T-cell (primary cell): Measurements from ENCODE around the gene DPP7. TPM values are rescaled to one million over a fixed set of nuclear protein-coding genes. Genes with fewer than 3 reads are reported as not detected.
A peak's percentile ranks its signal among the peaks of the same experiment; 100 is the strongest.
"Not testable (repeated sequence)": the region's sequence is repeated elsewhere in the genome, so short reads cannot be mapped to it uniquely, and the experiment has no call there.

Experiments used
- ATAC-seq, 4 experiments: fragments of 200-7000 bp in 3 of 4; fragments of 150-1000 bp in 1 of 4; cut with Tn5 transposase; replicated peaks in 1 of 4; 1 replicate in 3 of 4; 2 replicates in 1 of 4; pipeline ENCODE4 v1.10.0; 2021; ENCODE audit warnings: moderate library complexity in 3 of 4, mild to moderate bottlenecking in 2 of 4, moderate number of reproducible peaks in 1 of 4
- CTCF ChIA-PET, 2 donors: fragments of 300-600 bp; sonication (Branson Sonifier 250); formaldehyde crosslinking; loops; one replicate each; lab custom pipeline; 2022; ENCODE audit warnings: antibody characterized with exemption in 2 of 2; lab: Charles Lee
- POLR2A ChIA-PET, 2 donors: fragments of 300-600 bp; sonication (Branson Sonifier 250); formaldehyde crosslinking; loops; one replicate each; lab custom pipeline; 2022; ENCODE audit warnings: antibody characterized with exemption in 2 of 2; lab: Charles Lee
- DNase-seq, 35 experiments: peaks; one replicate each; pipeline versions ENCODE4 v3.0.0 to v3.0.0-alpha.2; 2013 to 2023
- H3K27ac ChIP-seq: one replicate; pipeline ENCODE4 v1.5.1; 2013; ENCODE audit warnings: low read length
- H3K27me3 ChIP-seq, 2 experiments: replicated peaks in 1 of 2; 1 replicate in 1 of 2; 2 replicates in 1 of 2; pipeline versions ENCODE4 v1.6.1 to v1.7.0; 2013; ENCODE audit warnings: low read length in 1 of 2, mixed read lengths in 1 of 2; ENCODE audit not compliant: control insufficient read depth in 2 of 2, insufficient read depth in 2 of 2; ENCODE audit errors: extremely low read depth in 1 of 2
- H3K36me3 ChIP-seq, 2 donors: 1 replicate in 1 of 2; 2 replicates in 1 of 2; pipeline versions ENCODE4 v1.6.1 to v1.7.0; 2013; ENCODE audit warnings: low read length in 1 of 2; ENCODE audit not compliant: control insufficient read depth in 2 of 2, insufficient read depth in 1 of 2; ENCODE audit errors: extremely low read depth in 1 of 2
- H3K4me1 ChIP-seq, 2 experiments: 1 replicate in 1 of 2; 2 replicates in 1 of 2; pipeline versions ENCODE4 v1.6.1 to v1.7.0; 2013; ENCODE audit warnings: low read length in 2 of 2, mixed read lengths in 1 of 2; ENCODE audit not compliant: insufficient read depth in 2 of 2, control insufficient read depth in 1 of 2; ENCODE audit errors: extremely low read depth in 1 of 2
- H3K4me3 ChIP-seq, 2 donors: 1 replicate in 1 of 2; 2 replicates in 1 of 2; pipeline versions ENCODE4 v1.5.1 to v1.7.0; 2013; ENCODE audit warnings: mild to moderate bottlenecking in 2 of 2, low read length in 1 of 2, moderate library complexity in 1 of 2; ENCODE audit not compliant: control insufficient read depth in 1 of 2; ENCODE audit errors: extremely low read depth in 1 of 2
- H3K9me3 ChIP-seq: 2 replicates; pipeline ENCODE4 v1.7.0; 2013
- H3K27ac Mint-ChIP-seq, 2 donors: one replicate each; pipeline ENCODE4 v1.8.0; 2020 to 2021; ENCODE audit warnings: mild to moderate bottlenecking in 2 of 2, mixed read lengths in 2 of 2
- H3K27me3 Mint-ChIP-seq, 2 donors: one replicate each; pipeline ENCODE4 v1.8.0; 2021 to 2022; ENCODE audit warnings: mixed read lengths in 2 of 2
- H3K36me3 Mint-ChIP-seq: one replicate; pipeline ENCODE4 v1.8.0; 2021; ENCODE audit warnings: mixed read lengths
- H3K4me1 Mint-ChIP-seq, 3 donors: one replicate each; pipeline ENCODE4 v1.8.0; 2020 to 2022; ENCODE audit warnings: mixed read lengths in 3 of 3, mild to moderate bottlenecking in 1 of 3
- H3K4me3 Mint-ChIP-seq, 3 donors: one replicate each; pipeline ENCODE4 v1.8.0; 2020 to 2022; ENCODE audit warnings: mild to moderate bottlenecking in 3 of 3, mixed read lengths in 3 of 3, moderate library complexity in 3 of 3
- H3K9me3 Mint-ChIP-seq, 3 donors: one replicate each; pipeline ENCODE4 v1.8.0; 2020 to 2022; ENCODE audit warnings: mixed read lengths in 3 of 3
- WGBS: methylation state at CpG from one replicate; pipeline ENCODE4 v1.1.5; 2013; ENCODE audit warnings: missing lambda C conversion rate; ENCODE audit not compliant: insufficient coverage; 5-methylcytosine and 5-hydroxymethylcytosine counted together
- total RNA-seq, 35 experiments: library from RNA in 6 of 35; stranded (reverse) in 6 of 35; fragments of 120-200 nt in 1 of 35; gene quantifications; one replicate each; pipeline versions ENCODE4 v1.2.1 to v1.2.4 and lab custom pipeline; 2013 to 2026

Gene DPP7
- total RNA-seq, 5 donors from 2014 or later (not counting 1 experiment from before 2014, with no cell fraction given): 246 to 469 (median 425) TPM

- Histone ChIP-seq H3K4me3 (peak overlapping the region; percentile 34 to 64), H3K9me3 (no peaks in the 10 kb centered on the region), H3K27ac (peak overlapping the region; percentile 53), H3K27me3 (peaks cover 0 to 21% of the 10 kb centered on the region in 2 experiments), H3K4me1 (peaks cover 22 to 35% of the 10 kb centered on the region in 2 experiments), H3K36me3 (no peaks in the 10 kb centered on the region)
- ChIA-PET CTCF (interaction anchor here in 1 of 2 donors (0.6 to 0.7 kb wide), 2 partner anchors 7 to 156 kb away, joined by 4 to 6 read pairs; no protein-coding TSS in a partner anchor), POLR2A (no interaction called here)
- peaks cover 0 to 4% of the 10 kb centered on the region in 2 donors for H3K27me3 Mint-ChIP-seq
- ATAC-seq: no peak
- H3K4me3 Mint-ChIP-seq: peak overlapping the region; percentile 82 to 92 (median 85)
- DNase-seq: peak in 8 of 35 experiments; percentile 21 to 68 (median 25)
- peaks cover 27 to 34% (median 32%) of the 10 kb centered on the region in 3 donors for H3K4me1 Mint-ChIP-seq
- peak overlapping the region; percentile 92 to 97 for H3K27ac Mint-ChIP-seq
- WGBS: 10% methylated on average over 15 of the region's 24 CpGs
- H3K9me3 Mint-ChIP-seq: no peaks in the 10 kb centered on the region
- no peaks in the 10 kb centered on the region for H3K36me3 Mint-ChIP-seq
Measured at GRCh38 chr9:137127301-137128157, 13.0 kb upstream of the DPP7 start.

DNA sequence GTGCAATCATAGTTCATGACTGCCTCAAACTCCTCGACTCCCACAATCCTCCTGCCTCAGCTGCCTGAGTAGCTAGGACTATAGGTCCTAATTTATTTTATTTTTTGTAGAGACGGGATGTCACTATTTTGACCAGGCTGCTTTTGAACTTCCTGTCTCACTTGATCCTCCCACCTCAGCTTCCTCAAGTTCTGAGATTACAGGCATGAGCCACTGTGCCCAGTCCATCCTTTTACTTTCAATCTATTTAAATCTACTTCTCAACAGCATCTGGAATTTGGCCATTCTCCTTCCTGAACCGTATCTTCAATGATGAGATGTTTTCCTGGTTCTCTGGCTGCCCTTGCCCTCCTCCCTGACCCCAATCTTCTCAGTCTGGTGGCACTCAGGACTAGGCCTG lies 12.3 kb upstream of the DPP7 start:
- CTCF ChIA-PET: interaction anchor here in 1 of 2 donors (0.6 kb wide), 1 partner anchor 8 kb away, joined by 6 read pairs; no protein-coding TSS in a partner anchor
- no peaks in the 10 kb centered on the region for H3K9me3 Mint-ChIP-seq
- peaks cover 0 to 3% of the 10 kb centered on the region in 2 donors for H3K27me3 Mint-ChIP-seq
- H3K27ac Mint-ChIP-seq: peak overlapping the region; percentile 90 to 92
- ATAC-seq (no peak), DNase-seq (no peak)
- no peaks in the 10 kb centered on the region for H3K9me3 ChIP-seq
- peak overlapping the region; percentile 82 to 92 (median 85) for H3K4me3 Mint-ChIP-seq
- no peaks in the 10 kb centered on the region for H3K36me3 Mint-ChIP-seq
- peaks cover 29 to 38% (median 37%) of the 10 kb centered on the region in 3 donors for H3K4me1 Mint-ChIP-seq
- H3K27me3 ChIP-seq: peaks cover 0 to 15% of the 10 kb centered on the region in 2 experiments
- peak overlapping the region; percentile 34 to 64 for H3K4me3 ChIP-seq
- peak overlapping the region; percentile 53 for H3K27ac ChIP-seq
- no peaks in the 10 kb centered on the region for H3K36me3 ChIP-seq
- POLR2A ChIA-PET: no interaction called here
- 18% methylated on average over 1 of the region's 3 CpGs for WGBS
- H3K4me1 ChIP-seq: peaks cover 22 to 35% of the 10 kb centered on the region in 2 experiments

DNA sequence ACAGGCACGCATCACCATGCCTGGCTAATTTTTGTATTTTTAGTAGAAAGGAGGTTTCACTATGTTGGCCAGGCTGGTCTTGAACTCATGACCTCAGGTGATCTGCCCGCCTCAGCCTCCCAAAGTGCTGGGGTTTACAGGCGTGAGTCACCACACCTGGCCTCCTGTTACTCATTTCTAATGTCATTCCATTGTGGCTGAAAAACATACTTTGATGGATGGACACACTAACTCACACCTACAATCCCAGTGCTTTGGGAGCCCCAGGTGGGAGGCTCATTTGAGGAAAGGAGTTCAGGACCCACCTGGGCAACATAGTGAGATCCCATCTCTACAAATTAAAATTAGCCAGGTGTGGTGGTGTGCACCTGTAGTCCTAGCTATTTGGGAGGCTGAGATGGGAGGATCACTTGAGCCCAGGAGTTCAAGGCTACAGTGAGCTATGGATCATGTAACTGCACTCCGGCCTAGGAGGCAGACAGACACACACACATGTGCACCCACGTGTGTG lies 9.5 kb upstream of the DPP7 start:
- CTCF ChIA-PET: interaction anchor here in 1 of 2 donors (0.6 kb wide), 1 partner anchor 753 kb away, joined by 3 read pairs; no protein-coding TSS in a partner anchor
- H3K4me3 Mint-ChIP-seq, DNase-seq, H3K9me3 ChIP-seq, POLR2A ChIA-PET, H3K36me3 Mint-ChIP-seq, H3K27me3 Mint-ChIP-seq, H3K4me3 ChIP-seq, H3K27ac ChIP-seq, H3K27me3 ChIP-seq, H3K36me3 ChIP-seq, H3K9me3 Mint-ChIP-seq, ATAC-seq, H3K27ac Mint-ChIP-seq: not testable (repeated sequence)
- peaks cover 22 to 28% of the 10 kb centered on the region in 2 experiments for H3K4me1 ChIP-seq
- WGBS: 75% methylated on average over 2 of the region's 5 CpGs
- peaks cover 26 to 39% (median 37%) of the 10 kb centered on the region in 3 donors for H3K4me1 Mint-ChIP-seq

- Histone ChIP-seq H3K27me3 (no peaks in the 10 kb centered on the region), H3K4me1 (peaks cover 16 to 23% of the 10 kb centered on the region in 2 experiments), H3K4me3 (no peak overlapping the region), H3K27ac (no peak overlapping the region), H3K36me3 (no peaks in the 10 kb centered on the region), H3K9me3 (no peaks in the 10 kb centered on the region)
- 51% methylated on average over 3 of the region's 5 CpGs for WGBS
- H3K27me3 Mint-ChIP-seq: no peaks in the 10 kb centered on the region
- no peak overlapping the region for H3K4me3 Mint-ChIP-seq
- no peaks in the 10 kb centered on the region for H3K9me3 Mint-ChIP-seq
- ChIA-PET POLR2A (no interaction called here), CTCF (interaction anchor here in 1 of 2 donors (0.6 to 1.2 kb wide), 2 partner anchors 37 to 753 kb away, joined by 3 to 4 read pairs; partner anchors contain the start of gene MAN1B1)
- ATAC-seq (no peak), DNase-seq (no peak)
- H3K4me1 Mint-ChIP-seq: peaks cover 21 to 35% (median 32%) of the 10 kb centered on the region in 3 donors
- no peak overlapping the region for H3K27ac Mint-ChIP-seq
- no peaks in the 10 kb centered on the region for H3K36me3 Mint-ChIP-seq
Measured at GRCh38 chr9:137123468-137123837, 8.9 kb upstream of the DPP7 start.

DNA sequence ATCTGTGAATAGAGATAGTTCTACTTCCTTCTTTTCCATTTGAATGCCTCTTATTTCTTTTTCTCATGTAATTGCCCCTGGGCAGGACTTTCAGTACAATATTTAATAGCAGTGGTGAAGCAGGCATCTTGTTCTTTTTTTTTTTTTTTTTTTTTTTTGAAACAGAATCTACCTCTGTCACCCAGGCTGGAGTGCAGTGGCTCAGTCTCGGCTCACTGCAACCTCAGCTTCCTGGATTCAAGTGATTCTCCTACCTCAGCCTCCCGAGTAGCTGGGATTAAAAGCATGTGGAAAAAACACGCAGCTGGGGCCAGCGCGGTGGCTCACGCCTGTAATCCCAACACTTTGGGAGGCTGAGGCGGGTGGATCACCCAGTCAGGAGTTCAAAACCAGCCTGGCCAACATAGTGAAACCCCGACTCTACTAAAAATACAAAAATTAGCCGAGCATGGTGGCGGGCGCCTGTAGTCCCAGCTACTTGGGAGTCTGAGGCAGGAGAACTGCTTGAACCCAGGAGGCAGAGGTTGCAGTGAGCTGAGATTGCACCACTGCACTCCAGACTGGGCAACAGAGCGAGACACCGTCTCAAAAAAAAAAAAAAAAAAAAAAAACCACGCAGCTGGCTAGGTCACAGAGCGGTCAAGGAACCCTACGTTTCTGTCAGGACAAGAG lies 8.4 kb upstream of the DPP7 start:
- H3K36me3 Mint-ChIP-seq, H3K27me3 ChIP-seq, H3K27ac ChIP-seq, H3K27me3 Mint-ChIP-seq, H3K9me3 ChIP-seq, ATAC-seq, H3K4me3 Mint-ChIP-seq, H3K9me3 Mint-ChIP-seq, H3K36me3 ChIP-seq, POLR2A ChIA-PET, H3K27ac Mint-ChIP-seq, DNase-seq, H3K4me3 ChIP-seq: not testable (repeated sequence)
- 73% methylated on average over 8 of the region's 16 CpGs for WGBS
- peaks cover 11 to 18% of the 10 kb centered on the region in 2 experiments for H3K4me1 ChIP-seq
- CTCF ChIA-PET: interaction anchor here in 1 of 2 donors (0.7 to 1.2 kb wide), 3 partner anchors 32 to 124 kb away, joined by 3 to 4 read pairs (median 3); partner anchors contain the start of gene MAN1B1
- H3K4me1 Mint-ChIP-seq: peaks cover 15 to 29% (median 27%) of the 10 kb centered on the region in 3 donors
